HG03521 (cell line): ENCODE measurements around the gene DTX1.
"Not testable (repeated sequence)": the region's sequence is repeated elsewhere in the genome, so short reads cannot be mapped to it uniquely, and the experiment has no call there.

ENCODE experiments used
- ATAC-seq: cut with Tn5 transposase; IDR thresholded peaks from one replicate; pipeline ENCODE4 v1.9.1; 2021; ENCODE audit warnings: mild to moderate bottlenecking, moderate library complexity; ENCODE audit not compliant: unreplicated experiment

The DTX1 gene

DNA sequence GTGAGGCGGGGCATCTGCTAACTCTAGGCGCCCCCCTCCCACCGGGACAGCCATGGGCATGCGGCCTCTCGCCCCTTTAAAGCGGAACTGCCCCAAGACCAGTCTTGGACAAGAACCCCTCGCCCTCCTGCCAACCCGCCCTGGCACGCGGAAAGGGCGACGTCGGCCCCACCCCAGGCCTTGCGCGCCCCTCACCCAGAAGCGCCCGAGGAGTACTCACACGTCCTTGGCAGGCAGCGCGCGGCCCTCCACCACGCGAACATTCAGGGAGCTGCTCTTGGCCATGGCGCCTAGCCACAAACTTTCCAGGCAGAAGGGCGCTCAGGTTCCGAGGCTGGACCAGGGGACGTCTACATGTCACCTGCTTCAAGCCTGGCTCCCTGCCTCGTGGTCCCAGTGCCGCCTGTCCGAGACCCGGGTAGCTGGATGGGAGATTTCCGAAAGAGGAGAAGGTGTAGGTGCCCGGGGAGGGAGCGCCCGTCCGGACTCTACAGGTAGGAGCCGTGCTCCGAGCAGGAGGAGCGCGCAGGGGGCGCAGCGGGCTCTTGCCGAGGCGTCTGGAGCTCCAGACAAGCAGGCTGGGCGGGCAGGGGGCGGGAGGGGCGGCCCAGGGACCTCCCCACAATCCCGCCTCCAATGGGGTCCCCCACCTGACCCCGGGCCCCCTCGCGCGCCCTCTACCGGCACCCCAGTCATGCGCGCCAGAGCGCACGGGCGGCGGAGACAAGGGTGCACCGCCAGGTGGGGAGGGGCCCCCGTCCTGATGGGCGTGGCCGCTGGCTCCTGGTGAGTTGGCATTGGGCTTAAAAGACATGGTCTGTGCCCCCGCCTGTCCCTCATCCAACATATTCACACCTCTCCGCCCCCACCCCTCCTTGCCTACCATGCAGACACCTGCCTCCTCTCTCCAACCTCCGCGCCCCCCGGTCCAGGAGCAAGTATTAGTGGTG, 78.9 kb downstream of the DTX1 start, which contains the start of gene RASAL1:
TSS of gene RASAL1 (minus strand) at position 584 of the 950 bp plus-strand sequence. CDS start at position 285, 299 bp downstream.
- ATAC-seq: no peak

DNA sequence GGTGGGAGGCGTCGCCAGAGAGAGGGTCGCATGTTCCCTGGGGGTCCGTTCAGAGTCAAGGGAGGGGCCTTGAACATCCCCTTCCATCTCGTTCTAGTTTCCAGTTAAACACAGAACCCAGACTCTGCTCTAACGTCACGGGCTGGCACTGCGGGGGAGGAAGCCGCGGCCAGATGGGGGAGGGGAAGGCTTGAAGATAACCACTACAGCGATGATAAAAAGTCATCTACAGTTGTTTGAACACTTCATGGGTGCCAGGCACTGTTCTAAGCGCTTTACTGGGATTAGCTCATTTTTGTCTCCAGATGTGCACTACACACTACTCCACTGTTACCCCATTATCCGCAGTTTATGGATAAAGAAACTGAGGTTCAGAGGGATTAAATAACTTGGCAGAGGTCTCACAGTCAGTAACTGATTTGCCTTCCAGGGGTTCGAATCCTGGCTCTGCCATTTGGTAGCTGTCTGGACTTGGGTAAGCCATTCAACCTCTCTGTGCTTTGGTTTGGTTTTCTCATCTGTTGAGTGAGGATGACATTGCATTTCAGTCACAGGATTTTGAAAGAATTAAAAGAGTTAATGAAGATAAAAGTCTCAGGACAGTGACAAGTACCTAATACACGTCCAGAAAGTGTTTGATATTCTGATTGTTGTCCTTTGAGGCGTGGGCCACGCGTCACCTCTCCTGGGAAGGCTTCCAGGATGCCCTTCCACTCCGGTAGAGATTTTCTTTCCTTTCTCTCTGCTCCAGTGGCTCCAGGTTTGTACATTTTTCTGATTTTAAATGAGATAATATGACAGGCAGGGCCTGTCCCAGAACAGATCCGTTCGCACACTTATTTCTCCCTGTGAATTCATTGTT, 79.8 kb downstream of the DTX1 start:
- ATAC-seq: no peak

DNA sequence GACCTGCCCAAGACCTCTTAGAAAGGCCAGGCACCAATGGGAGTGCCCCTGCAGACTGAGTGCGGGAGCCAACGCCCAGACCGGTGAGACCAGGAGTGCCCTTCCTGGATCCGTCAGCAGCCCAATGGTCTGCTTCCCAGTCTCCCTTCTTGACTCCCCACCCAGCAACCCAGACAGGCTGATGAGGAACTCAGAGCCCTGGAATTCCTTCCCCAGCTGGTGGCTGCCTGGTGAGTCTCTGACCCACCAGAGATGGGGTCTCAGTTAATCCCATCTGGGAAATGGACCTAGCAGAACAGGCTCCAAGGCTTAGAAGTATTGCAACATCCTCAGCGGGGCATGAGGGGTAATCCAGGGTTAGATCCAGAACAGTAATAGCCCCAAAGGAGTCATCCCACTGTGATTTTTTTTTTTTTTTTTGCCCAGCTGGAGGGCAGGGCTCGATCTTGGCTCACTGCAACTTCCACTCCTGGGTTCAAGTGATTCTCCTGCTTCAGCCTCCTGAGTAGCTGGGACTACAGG, 80.5 kb downstream of the DTX1 start:
- ATAC-seq: no peak

DNA sequence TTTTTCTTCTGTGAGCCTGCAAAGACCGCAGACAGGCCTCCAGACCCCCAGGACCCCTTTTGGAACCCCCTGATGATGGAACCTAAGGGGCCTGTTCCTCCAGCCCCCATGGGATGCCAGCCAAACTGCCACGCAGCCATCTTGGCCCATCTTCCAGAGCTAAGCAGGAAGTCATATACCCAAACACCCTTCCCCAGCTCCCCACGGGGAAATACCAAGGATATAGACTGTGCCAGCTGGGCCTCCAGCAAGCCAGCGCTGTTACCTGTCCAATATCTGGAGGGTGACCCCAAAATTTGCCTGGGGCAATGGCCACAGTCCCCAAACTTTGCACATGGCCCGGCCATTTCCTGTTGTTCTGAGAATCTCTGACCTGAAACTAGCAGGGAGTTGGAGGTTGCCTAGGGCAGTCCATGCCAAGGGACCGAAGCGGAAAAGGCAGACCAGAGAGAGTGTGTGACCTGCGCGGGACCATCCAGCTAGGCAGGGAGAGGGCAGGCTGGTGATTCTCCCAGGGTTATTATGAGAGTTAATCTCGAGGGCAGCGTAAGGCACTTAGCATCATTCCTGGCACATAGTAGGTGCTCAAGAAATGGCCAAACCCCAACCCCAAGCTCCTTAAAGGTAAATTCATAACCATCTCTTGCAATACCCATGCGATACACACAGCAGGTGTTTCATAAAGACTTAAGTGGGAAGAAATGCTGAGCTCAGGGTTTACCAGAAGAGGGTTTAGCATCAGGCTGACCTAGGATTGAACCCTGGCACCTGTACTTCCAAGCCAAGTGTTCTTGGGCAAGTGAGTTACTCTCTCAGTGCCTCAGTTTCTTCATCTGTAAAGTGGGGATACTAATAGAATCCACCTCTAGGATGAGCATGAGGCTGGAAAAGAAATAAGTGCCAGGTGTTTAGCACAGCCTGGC, 81.6 kb downstream of the DTX1 start:
- no peak for ATAC-seq

GRCh38 chr12:113138826-113139225, 82.3 kb downstream of the DTX1 start:
- ATAC-seq: no peak

GRCh38 chr12:113140706-113141105, 84.2 kb downstream of the DTX1 start:
- no peak for ATAC-seq

DNA sequence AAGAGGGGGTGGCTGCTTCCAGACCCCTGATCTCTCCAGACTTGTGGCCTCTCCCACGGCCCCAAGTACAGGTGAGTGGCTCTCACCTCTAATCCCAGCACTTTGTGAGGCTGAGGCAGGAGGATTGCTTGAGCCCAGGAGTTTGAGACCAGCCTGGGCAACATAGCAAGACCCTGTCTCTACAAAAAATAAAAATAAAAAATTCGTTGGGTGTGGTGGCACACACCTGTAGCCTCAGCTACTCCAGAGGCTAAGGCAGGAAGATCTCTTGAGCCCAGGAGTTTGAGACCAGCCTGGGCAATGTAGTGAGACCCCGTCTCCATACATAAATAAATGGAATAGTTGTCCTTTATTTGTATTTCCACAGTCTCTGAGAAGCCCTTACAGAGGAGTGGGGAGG, 85.2 kb downstream of the DTX1 start:
- ATAC-seq: not testable (repeated sequence)

- no peak for ATAC-seq
Measured at GRCh38 chr12:113142173-113142885, 85.8 kb downstream of the DTX1 start.

GRCh38 chr12:113142886-113143332, 86.4 kb downstream of the DTX1 start:
- no peak for ATAC-seq

GRCh38 chr12:113143959-113144358, 87.4 kb downstream of the DTX1 start:
- ATAC-seq: no peak

- ATAC-seq: no peak
Measured at GRCh38 chr12:113144806-113145205, 88.3 kb downstream of the DTX1 start.

DNA sequence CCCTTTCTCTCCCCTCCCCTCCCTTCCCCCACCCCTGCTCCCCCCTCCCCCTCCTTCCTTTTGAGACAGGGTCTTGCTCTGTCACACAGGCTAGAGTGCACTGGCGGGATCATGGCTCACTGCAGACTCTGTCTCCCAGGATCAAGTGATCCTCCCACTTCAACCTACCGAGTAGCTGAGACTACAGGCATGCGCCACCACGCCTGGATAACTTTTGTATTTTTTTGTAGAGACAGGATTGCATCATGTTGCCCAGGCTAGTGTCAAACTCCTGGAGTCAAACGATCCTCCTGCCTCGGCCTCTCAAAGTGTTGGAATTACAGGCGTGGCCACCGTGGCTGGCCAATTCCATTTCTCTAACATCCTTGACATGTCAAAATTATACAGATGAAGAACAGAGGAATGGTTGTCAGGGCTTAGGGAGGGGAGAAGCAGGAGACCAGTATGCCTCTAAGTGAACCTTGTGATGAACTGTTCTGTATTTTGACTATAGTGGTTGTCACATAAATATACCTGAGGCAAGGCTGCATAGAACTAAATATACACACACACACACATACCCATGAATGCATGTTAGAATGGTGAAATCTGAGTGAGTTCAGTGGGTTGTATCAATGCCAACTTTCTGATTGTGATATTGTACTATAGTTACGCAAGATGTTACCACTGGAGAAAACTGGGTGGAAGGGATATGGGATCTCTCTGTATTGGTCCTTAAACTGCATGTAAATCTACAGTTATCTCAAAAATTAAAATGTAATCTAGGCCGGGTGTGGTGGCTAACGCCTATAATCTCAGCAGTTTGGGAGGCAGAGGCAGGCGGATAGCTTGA, 89.4 kb downstream of the DTX1 start:
- no peak for ATAC-seq

- ATAC-seq: no peak
Measured at GRCh38 chr12:113146999-113147398, 90.5 kb downstream of the DTX1 start.
